HG03066 (cell line): ENCODE results near the gene FCN2.

Experiments
- ATAC-seq: cut with Tn5 transposase; IDR thresholded peaks from one replicate; pipeline ENCODE4 v1.9.1; 2021; ENCODE audit warnings: low read depth; ENCODE audit not compliant: unreplicated experiment

FCN2 gene

DNA sequence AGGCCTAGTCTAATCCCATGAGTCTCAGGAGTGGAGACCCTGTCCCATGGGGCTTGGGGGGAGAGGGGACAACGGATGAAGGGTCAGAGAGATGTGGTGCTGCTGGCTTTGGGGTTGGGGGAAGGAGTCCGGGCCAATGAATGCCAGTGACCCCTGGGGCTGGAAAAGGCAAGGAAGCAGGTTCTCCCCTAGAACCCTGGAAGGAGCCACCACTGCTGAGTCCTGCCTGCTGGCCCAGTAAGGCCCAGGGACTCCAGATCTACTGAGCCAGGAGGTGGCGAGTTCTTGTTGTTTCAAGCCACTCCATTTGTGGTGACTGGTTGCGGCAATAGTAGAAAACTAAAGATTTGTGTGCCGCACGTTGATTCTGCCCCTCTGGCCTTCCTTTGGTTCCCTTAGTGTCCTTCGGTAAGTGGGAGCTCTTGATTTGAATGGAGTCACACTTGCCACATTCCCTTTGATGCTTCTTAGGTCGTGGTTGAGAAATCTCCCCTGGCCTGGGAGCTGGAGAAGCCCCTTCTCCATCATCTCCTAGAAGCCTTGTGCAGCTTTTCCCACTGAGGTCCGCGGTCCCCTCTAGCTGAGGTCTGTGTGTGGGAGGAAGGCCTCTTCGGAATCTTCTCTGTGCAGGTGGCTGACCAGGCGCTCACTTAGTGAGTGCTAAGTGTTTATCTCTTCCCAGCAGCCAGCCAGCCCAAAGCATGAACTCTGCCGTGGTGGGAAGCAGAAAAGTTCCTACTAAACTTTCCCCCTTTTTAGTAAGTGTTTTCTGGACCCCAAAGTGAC lies 28.1 kb downstream of the FCN2 start:
- no peak for ATAC-seq

DNA sequence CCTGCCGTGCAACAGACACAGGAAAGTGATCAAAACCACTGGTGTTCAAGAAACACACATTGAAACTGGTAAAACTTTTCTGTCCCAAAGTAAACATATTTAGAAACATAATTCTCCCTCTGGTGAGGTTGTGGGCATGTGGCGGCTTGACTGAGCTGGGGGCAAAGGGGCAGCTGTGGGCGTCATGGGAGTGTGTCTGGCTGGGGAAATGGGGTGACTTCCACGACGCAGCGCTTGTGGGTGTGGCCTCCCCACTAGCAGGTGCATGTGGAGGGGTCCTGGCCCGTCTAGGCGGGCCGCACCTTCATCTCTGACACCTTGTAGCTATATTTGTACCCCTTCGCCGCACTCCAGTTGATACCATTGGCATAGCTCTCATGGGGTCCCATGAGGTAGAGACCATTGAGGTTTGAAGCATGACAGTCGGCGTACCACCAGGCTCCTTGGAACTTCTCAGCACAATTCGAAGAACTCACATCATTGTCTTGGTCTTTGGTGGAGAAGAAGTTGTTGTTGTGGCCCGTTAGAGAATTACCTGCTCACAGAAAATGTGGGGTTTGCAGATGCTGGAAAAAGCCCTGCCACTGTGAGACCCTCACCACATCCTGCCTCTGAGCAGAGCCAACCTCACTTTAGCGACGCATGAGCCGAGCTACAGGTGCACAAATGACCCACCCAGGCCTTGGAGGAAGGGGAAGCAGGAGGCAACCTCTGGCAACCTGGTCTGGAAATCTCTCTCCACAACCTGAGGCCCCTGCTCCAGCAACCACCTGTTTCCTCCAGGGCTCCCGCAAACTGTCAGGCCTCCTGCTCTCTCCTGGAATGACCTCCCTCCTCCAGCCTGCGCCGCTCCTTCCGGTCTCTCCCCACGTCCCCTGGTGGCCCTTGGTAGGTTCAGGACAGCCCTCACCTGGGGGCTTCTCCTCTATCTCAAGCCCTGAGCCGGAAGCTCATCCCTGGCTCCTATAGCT lies 29.2 kb downstream of the FCN2 start:
- ATAC-seq = no peak

DNA sequence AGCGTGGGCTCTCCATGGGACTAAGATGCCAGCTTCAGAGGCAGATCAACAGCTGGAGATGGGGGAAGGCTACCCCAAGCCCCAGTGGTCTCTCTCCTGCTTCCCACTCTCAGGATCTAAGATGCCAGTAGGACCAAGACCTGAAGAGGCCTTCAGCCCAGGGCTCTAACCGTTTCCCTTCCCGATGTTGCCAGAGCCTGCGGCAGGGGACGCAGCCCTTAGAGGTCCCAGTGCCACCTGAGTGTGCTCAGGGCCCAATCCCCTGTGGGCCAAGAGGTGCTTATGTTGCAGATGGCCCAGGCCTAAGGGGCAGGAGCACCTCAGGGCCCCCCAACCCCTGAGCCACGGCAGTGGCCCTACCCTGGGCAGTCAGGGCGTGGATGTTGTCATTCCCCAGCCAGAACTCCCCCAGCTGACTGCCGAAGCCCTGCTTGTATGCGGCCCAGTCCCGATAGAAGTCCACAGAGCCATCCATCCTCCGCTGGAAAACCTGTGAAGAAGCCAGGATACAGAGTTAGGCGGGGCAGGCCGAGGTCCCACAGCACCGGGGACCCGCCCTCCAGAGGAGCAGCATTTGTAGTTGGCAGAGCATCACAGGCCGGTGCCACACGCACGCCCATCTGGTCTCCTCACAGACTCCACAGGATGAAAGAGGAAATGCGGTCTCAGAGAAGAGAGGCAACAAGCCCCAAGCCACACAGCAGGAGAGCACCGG lies 31.7 kb downstream of the FCN2 start:
- no peak for ATAC-seq

DNA sequence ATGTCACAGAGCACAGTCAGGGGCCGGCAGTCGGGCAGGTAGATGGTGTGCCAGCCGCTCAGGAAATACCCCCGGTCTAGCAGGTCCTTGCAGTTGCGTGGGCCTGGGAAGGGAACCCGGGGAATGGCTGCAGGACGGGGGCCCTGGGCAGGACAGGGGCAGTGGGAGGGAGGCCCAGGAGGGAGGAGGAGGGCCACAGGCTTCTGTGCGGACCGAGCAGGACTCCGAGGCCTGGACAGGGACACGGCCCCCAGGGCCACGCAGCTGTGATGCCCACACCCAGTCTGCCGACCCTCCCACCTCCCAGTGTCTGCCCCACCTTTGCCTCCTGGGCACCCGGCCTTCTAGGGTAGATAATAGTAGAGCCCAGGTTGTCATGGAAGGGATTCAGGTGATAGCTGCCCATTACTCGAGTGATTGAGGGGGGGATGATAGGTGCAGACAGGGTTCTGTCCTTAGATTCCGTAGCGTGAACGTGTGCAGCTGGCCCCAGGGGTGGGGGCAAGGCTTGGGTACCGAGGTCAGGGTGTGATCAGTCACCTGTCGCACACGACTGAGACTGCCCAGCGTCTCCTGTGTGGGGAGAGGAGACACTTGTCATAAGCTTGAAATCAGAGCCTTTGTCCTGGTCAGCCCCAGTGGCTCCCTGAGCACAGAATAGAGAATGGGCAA lies 32.6 kb downstream of the FCN2 start:
- ATAC-seq = no peak

DNA sequence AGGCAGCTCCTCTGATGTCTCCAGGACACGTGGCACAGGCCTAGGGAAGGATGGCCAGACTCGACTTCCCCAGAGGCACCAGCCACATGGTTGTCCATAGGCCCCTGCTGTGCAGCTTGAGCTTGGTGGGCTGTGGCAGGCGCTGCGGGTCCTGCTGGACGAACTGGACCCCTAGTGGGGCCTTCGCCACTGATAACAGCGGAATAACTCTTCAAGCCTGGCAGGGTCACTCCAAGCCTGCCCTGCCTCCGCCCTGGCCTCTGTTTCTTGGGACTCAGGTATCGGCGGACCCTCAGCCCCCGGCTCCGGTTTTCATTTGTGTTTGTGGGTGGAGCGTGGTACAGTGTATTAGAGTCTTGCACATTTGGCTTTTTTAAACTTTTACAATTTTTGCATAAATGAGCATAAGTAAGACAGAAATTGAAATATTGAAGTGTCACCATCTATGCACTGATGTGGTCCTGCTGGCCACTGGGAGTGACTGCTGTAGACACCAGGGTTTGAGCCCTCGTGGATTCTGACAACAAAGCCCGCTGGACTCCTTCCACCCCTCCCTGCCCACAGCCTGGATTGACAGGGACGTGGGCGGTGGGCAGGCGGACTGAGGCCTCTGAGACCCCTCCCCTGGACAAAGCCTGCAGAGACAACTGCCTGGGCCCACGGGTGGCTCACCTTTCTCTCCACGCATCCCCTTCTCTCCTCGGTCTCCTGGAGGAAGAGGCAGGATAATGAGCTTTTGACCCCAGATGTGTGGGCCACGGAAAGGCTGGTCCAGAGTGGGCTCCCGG lies 33.3 kb downstream of the FCN2 start:
- no peak for ATAC-seq

DNA sequence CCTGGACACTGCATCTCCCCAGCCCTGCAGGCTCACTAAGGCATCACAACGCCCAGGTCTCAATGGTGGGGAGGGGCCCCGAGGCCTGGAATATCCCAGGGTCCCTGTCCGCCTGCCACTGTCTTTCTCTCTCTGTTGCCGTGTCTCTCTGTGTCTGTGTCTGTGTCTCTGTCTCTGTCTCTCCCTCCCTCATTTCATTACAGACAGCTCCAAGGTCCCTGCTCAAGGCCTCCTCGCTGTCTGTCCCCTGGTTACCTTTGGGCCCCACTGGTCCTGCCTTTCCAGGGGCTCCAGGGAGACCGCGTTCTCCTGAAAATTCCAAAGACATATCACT lies 33.9 kb downstream of the FCN2 start:
- no peak for ATAC-seq

DNA sequence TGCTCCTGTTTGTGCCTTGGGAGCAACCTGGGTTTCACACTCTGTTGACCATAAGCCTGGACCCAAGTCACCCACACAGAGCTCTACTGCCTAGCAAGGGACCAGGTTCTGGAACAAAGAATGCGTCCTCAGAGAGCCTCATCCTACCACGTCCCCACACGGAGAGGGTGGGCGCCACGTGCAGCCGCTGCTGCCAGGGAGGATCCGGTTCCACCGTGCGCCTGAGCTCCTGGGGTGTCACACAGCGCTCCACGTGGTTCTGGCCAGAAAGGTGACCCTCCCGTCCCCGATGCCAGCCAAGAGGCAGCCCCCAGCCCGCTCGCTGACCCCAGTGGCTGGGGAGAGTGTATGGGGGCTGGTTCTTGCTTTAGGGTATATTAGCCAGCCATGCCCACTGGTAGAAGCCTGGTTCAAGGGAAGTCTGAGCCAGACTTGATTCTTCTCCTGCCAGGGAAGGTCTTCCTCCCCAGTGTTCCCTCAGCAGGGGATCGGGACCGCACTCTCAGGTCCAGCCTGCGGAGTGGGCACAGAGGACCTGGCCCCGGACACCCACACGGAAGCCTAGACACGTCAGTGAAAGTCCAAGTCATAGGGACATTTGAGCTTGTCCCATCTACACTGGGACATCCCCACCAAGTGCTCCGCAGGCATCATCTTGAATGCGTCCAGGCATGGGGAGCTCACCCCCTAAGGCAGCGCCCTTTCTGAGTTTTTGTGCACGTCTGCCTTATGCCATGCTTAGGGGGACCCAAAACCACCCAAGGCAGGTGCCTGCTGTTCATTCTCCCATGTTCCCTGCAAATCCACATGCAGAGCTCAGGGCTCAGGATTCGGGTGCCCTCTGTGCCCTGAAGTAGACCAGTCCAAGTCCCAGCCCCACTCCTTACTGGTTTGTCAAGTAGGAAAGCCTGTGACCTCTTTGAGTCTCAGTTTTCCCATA lies 34.7 kb downstream of the FCN2 start:
- ATAC-seq = no peak

DNA sequence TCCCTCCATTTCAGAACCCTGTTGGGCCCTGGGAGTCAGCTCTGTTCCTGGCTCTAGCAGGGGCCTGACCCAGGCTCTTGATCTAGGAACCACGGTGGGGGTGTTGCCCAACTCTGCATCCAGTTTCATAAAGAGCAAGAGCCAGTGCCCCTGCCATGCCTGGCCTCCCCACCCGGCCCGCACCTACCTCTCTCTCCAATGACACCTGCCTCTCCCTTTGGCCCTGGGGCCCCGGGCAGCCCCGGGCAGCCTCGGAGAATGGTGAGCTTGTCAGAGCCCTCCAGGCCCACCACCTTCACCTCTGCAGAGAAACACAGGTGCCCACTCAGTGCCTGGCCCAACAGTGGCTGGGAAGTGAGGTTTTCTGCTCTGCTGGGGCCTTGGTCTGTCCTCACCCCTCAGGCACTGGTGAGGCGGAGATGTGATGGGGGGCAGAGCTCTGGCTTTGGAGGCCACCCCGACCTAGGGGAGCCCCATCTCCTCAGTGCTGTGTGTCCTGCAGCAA lies 35.6 kb downstream of the FCN2 start:
- ATAC-seq = no peak

DNA sequence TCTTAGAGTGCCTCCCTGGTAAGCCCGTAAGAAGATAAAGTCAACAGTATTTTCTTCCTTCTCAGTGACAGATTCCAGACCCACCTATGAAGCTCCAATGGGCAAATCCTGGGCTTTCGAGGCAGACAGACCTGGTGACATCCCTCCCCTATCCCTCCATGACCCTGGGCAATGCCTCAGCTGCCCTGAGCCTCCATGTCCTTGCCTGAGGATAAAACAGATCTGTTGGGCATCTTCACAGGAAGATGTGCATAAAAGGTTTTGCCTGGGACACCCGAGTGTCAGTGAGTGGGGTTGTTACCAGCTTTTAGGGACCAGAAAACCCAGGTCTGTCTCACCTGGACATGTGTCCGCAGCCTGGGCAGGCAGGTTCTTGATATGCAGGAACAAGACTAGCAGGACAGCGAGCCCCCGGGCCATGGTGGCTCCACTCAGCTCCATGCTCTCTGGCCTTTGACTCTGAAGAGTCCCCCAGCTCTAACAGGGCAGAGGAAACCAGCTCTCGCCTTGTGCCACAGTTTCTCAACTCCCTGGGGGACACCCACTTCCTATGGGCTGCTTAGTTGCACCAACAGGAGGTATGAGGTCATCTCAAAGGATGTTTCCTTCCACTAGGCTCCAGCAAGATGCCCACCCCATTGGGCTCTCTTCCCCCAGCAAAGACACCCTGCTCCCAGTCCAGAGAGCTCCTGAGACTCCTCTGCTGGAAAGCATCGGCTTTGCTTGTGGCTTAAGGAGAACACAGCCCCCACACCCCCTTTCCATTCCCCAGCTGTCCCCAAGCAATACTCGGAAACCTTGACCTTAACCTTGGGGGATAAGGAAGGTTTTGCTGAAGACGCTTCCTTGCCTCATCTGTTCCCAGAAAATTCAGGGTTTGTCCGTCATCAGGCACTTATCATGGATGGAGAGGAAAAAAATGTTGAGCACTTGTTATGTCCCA lies 37.1 kb downstream of the FCN2 start, which contains the start of gene FCN1:
Gene FCN1 (minus strand): TSS at position 482 of the 943 bp plus-strand sequence. CDS start 41 bp downstream, at position 441.
- ATAC-seq = no peak

DNA sequence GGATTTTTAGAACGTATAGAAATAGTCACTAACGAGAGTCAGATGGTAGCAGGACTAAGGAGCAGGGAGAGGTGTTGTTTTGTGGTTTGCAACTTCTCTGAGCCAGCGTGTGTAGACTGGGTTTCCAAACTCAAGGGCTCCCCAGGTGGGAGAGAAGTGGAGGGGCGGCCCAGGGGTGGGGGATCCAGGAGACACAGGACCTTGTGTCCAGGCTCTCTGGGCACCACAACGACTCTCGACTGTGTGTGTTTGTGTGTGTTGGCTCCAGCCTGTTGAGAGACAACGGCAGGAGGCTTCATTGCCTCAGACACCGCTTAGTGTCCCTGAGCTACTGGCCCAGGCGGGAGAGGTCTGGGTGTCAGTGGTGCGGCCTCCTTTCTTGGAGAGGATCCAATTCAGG lies 38.0 kb downstream of the FCN2 start:
- ATAC-seq = no peak

DNA sequence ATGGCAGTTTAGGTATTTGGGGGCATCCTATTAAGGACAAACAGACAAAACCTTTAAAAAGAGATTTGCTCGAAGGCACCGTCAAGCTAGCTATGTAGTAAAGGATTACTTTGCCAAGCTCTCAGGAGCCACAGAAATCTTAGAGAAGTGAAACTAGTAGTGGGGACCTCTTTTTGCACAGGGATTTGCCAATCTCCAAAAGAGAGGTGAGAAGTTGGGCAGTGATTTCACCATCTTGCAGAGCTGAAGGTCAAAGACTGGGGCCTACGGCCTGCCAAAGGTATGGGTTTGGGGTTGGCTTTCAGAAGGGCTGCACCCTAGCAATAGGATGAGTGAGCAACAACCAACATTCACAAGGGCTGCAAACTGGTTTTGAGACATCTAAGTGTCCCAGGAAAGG lies 38.7 kb downstream of the FCN2 start:
- no peak for ATAC-seq

DNA sequence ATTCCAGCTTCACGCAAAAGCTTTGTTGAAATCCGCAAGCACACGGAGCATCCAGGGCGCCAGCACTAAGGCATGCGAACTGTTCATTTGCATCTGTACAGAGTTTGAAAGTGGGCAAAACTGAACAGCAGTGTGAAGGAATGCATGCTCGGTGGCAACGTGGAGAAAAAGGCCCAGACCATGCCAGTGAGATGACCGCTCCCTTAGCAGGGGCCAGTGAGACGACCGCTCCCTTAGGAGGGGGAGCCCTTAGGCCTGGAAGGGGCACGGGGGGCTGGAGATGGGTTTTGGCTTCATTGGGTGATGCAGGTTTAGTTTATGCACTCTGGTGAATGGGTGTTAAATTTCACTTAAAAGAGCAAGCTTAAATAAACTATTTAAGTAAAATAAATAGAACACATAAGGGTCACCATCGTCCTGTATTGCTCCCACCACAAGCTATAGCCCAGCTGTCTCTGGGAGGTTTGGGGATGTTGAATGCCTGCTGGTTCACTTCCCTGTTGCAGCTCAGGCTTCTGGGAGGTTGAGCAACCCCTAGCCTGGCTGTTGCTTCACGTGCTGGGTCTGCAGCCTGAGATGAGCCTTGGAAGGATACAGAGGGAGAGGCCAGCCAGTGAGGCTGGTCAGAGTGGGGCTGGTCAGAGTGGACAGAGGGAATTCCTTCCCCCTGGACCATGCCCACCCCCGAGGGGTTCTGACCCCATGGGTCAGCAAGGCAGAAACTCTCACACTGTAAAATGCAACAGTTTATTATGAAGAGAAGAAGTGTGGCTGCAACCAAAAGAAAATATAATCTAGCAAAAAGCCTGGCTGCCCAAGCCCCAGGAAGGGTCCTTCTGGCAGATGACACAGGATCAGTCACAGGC lies 41.7 kb downstream of the FCN2 start:
- ATAC-seq = no peak

DNA sequence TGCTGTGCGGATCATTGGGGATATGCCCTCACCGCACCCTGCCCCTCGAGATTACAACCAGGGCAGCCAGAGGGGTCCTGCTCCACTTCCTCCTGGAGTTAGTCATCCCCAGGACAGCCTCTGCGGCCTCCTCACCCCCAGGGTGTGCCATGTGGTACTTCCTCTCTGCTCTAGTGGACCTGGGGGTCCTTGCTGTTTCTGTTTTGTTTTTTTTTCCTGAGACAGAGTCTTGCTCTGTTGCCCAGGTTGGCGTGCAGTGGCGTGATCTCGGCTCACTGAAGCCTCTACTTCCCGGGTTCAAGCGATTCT lies 42.3 kb downstream of the FCN2 start:
- ATAC-seq = no peak

DNA sequence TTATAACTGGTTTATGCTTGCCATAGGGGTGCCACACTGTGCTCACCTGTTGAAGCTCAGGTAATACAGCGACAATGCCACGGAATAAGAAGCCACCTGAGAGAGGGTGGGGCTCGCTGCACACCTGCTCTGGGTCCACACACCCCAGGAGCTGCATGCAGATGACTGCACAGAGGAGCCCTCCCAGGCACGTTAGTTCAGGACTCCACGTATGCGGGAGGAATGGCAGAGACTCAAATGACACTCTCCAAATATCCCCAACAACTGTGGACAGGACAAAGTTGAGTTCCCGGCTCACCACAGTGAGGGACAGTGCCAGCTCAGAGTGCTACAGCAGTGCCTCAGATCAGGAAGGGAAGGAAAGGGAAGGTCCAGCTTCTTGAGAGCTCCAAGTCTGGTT lies 42.9 kb downstream of the FCN2 start:
- ATAC-seq = no peak

DNA sequence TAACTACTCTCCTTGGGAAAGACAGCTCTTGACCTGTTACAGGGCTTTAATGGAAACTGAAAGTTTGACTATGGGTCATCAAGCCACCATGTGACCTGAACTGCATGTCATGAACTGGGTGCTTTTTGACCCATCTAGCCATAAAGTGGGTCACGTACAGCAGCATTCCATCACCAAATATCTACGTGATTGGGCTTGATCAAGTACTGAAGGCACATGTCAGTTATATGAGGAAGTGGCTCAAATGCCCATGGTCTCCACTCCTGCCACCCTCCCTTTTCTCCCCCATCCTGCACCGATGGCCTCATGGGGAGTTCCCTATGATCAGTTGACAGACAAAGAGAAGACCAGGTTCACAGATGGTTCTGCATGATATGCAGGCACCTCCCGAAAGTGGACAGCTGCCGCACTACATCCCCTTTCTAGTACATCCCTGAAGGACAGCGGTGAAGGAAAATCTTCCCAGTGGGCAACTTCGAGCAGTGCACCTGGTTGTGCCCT lies 44.5 kb downstream of the FCN2 start:
- no peak for ATAC-seq

DNA sequence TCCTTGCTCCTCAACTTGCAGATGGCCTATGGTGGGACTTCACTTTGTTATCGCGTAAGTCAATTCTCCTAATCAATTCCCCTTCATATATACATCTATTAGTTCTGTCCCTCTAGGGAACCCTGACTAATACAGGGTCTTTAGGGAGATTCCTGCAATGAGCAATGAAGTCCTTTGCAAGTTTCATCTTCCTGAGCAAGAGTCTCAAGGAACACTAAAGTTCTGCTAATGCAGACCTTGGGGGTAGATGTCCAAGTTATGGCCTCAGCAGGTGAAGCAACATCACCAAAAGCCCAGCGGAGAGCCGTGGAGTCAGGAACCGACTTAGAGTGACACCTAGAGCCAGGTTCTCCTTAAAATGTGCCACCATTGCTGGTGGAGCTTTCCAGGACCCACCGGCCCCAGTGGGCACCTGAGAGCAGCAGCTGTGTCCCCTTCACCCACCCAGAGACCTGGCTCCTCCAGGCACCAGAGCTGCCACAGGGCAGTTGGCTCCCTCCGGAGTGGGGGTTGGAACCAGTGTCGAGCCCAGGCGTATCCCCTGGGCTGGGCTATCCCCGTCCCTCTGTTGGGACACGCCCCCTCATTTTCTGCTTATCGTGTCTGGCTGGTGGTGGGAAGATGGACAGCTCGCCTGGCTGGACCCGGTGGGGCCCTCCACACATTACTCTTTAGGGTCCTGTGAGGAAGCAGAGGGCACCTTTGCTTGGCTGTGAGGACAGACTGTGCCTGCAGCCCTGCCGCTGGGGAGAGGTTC lies 48.0 kb downstream of the FCN2 start:
- no peak for ATAC-seq
